ENCODE data around the gene THTPA. TPM values are rescaled to one million over a fixed set of nuclear protein-coding genes. Genes with fewer than 3 reads are reported as not detected.

The THTPA gene
- total and polyA plus RNA-seq, 2 of the 13 experiments (the other 11 are each of a cell fraction or from before 2014, with no cell fraction given) = 7.4 to 8.7 TPM

- TF ChIP-seq ZSCAN29 (CRISPR knock-in tag; conservative IDR thresholded peaks at IDR 0.05) (no peak), ZNF275 (CRISPR knock-in tag; IDR thresholded peaks at IDR 0.05; ENCODE audit: borderline replicate concordance) (no peak), TCF7L2 (IDR thresholded peaks at IDR 0.05; ENCODE audit: low read depth, low read length) (no peak), MTA3 (CRISPR knock-in tag; IDR thresholded peaks at IDR 0.05) (no peak), ZBTB21 (CRISPR knock-in tag; IDR thresholded peaks at IDR 0.05) (no peak; the same call in 1 of the 2 replicates), RELA (CRISPR knock-in tag; IDR thresholded peaks at IDR 0.05) (no peak), ZNF639 (CRISPR knock-in tag; conservative IDR thresholded peaks at IDR 0.05) (no peak), ZNF777 (CRISPR knock-in tag; IDR thresholded peaks at IDR 0.05) (no peak), MED1 (CRISPR knock-in tag; IDR thresholded peaks at IDR 0.05) (no peak), ARID3A (IDR thresholded peaks at IDR 0.05; ENCODE audit: low read depth, low read length) (no peak), HIC2 (CRISPR knock-in tag; IDR thresholded peaks at IDR 0.05; ENCODE audit: low read depth) (no peak), DR1 (CRISPR knock-in tag; IDR thresholded peaks at IDR 0.05) (no peak), RERE (CRISPR knock-in tag; IDR thresholded peaks at IDR 0.05; ENCODE audit: low read depth) (no peak), SAFB2 (CRISPR knock-in tag; IDR thresholded peaks at IDR 0.05; ENCODE audit: borderline replicate concordance, low read depth) (no peak), KDM1A (CRISPR knock-in tag; IDR thresholded peaks at IDR 0.05) (no peak; the same call in 1 of the 2 replicates), ZFP36L1 (CRISPR knock-in tag; IDR thresholded peaks at IDR 0.05) (no peak), ZNF879 (CRISPR knock-in tag; IDR thresholded peaks at IDR 0.05) (no peak), SP140L (CRISPR knock-in tag; IDR thresholded peaks at IDR 0.05; ENCODE audit: borderline replicate concordance) (no peak), TEAD2 (CRISPR knock-in tag; IDR thresholded peaks at IDR 0.05) (no peak), MXD4 (CRISPR knock-in tag; IDR thresholded peaks at IDR 0.05) (no peak)
These were observed 10.2 kb upstream of the THTPA start (continued) for GRCh38 chr14:23545740-23546365.

Data from HepG2 (cell line).